Natural killer cell (primary cell): ENCODE data around the gene RIIAD1. TPM values are rescaled to one million over a fixed set of nuclear protein-coding genes. Genes with fewer than 3 reads are reported as not detected.

Experiments
- ATAC-seq, 3 donors: fragments of 150-1000 bp in 2 of 3; fragments of 200-7000 bp in 1 of 3; cut with Tn5 transposase; 1 replicate in 1 of 3; 2 replicates in 2 of 3; pipeline ENCODE4 v1.10.0; 2021; ENCODE audit warnings: mild to moderate bottlenecking in 2 of 3, moderate library complexity in 2 of 3
- DNase-seq, 2 donors: peaks; one replicate each; pipeline versions ENCODE4 v3.0.0 to v3.0.0-alpha.2; 2013 to 2021; ENCODE audit warnings: mixed read lengths in 1 of 2
- H3K27ac ChIP-seq: one replicate; pipeline ENCODE4 v1.5.1; 2013; ENCODE audit warnings: mild to moderate bottlenecking, low read length
- H3K27me3 ChIP-seq: one replicate; pipeline ENCODE4 v1.6.1; 2013; ENCODE audit warnings: low read length; ENCODE audit not compliant: control insufficient read depth, insufficient read depth
- H3K36me3 ChIP-seq: one replicate; pipeline ENCODE4 v1.6.1; 2013; ENCODE audit warnings: low read length; ENCODE audit not compliant: control insufficient read depth, insufficient read depth
- H3K4me1 ChIP-seq: one replicate; pipeline ENCODE4 v1.6.1; 2013; ENCODE audit warnings: low read length; ENCODE audit not compliant: control insufficient read depth, insufficient read depth
- H3K4me3 ChIP-seq: one replicate; pipeline ENCODE4 v1.5.1; 2013; ENCODE audit warnings: low read length
- H3K9me3 ChIP-seq: one replicate; pipeline ENCODE4 v1.6.1; 2013; ENCODE audit warnings: low read length; ENCODE audit not compliant: control insufficient read depth, insufficient read depth
- H3K27ac Mint-ChIP-seq, 2 donors: one replicate each; pipeline ENCODE4 v1.8.0; 2022; ENCODE audit warnings: mild to moderate bottlenecking in 2 of 2, mixed read lengths in 2 of 2, moderate library complexity in 1 of 2
- H3K27me3 Mint-ChIP-seq, 2 donors: one replicate each; pipeline ENCODE4 v1.8.0; 2022; ENCODE audit warnings: low read depth in 2 of 2, mixed read lengths in 2 of 2
- H3K36me3 Mint-ChIP-seq: one replicate; pipeline ENCODE4 v1.8.0; 2022; ENCODE audit warnings: mixed read lengths
- H3K4me1 Mint-ChIP-seq, 2 donors: one replicate each; pipeline ENCODE4 v1.8.0; 2022; ENCODE audit warnings: mixed read lengths in 2 of 2
- H3K4me3 Mint-ChIP-seq: one replicate; pipeline ENCODE4 v1.8.0; 2022; ENCODE audit warnings: mild to moderate bottlenecking, moderate library complexity, mixed read lengths
- H3K9me3 Mint-ChIP-seq, 2 donors: one replicate each; pipeline ENCODE4 v1.8.0; 2022; ENCODE audit warnings: mixed read lengths in 2 of 2
- CTCF ChIP-seq: fragments of 200-600 bp; IDR thresholded peaks from one replicate; pipeline ENCODE4 v1.8.0; 2022; ENCODE audit warnings: antibody characterized with exemption
- WGBS: methylation state at CpG from one replicate; pipeline ENCODE4 v1.1.7; 2013; ENCODE audit warnings: missing lambda C conversion rate; ENCODE audit not compliant: insufficient coverage; 5-methylcytosine and 5-hydroxymethylcytosine counted together
- intact Hi-C: fragments of 100-400 bp; cut with micrococcal nuclease; formaldehyde crosslinking; loops from one replicate; pipeline ENCODE4 v1.14.2; 2022
- total RNA-seq, 4 donors: library from RNA; stranded (reverse); fragments of 120-200 nt in 1 of 4; gene quantifications; one replicate each; pipeline versions ENCODE4 v1.2.3 to v1.2.4, GENCODE V29; 2013 to 2022

RIIAD1 gene
- total RNA-seq, 3 donors from 2014 or later (not counting 1 experiment from before 2014, with no cell fraction given), result not detected

GRCh38 chr1:151689494-151689893 lies 31.8 kb upstream of the RIIAD1 start:
- WGBS, result 87% methylated on average over 3 of the region's 4 CpGs
- Mint-ChIP-seq H3K27me3 (no peaks in the 10 kb centered on the region), H3K27ac (no peak overlapping the region), H3K9me3 (no peaks in the 10 kb centered on the region), H3K4me1 (no peaks in the 10 kb centered on the region), H3K4me3 (no peak overlapping the region), H3K36me3 (peaks cover 21% of the 10 kb centered on the region)
- DNase-seq (no peak), ATAC-seq (no peak)
- Histone ChIP-seq H3K4me3 (no peak overlapping the region), H3K27me3 (no peaks in the 10 kb centered on the region), H3K9me3 (no peaks in the 10 kb centered on the region), H3K27ac (no peak overlapping the region), H3K4me1 (peaks cover 4% of the 10 kb centered on the region), H3K36me3 (peaks cover 36% of the 10 kb centered on the region)
- TF ChIP-seq CTCF, result no peak
- intact Hi-C loops, result no loop called here

GRCh38 chr1:151692226-151692625 lies 29.1 kb upstream of the RIIAD1 start:
- Histone ChIP-seq H3K4me3 (no peak overlapping the region), H3K27ac (no peak overlapping the region), H3K4me1 (peaks cover 4% of the 10 kb centered on the region), H3K36me3 (peaks cover 35% of the 10 kb centered on the region), H3K9me3 (no peaks in the 10 kb centered on the region), H3K27me3 (no peaks in the 10 kb centered on the region)
- ATAC-seq (no peak), DNase-seq (no peak)
- H3K9me3 Mint-ChIP-seq, result no peaks in the 10 kb centered on the region
- no peaks in the 10 kb centered on the region for H3K27me3 Mint-ChIP-seq
- 89% methylated on average over 3 of the region's 3 CpGs for WGBS
- intact Hi-C loops, result no loop called here
- H3K4me1 Mint-ChIP-seq, result no peaks in the 10 kb centered on the region
- no peak overlapping the region for H3K27ac Mint-ChIP-seq
- peaks cover 22% of the 10 kb centered on the region for H3K36me3 Mint-ChIP-seq
- H3K4me3 Mint-ChIP-seq, result no peak overlapping the region
- no peak for TF ChIP-seq CTCF

DNA sequence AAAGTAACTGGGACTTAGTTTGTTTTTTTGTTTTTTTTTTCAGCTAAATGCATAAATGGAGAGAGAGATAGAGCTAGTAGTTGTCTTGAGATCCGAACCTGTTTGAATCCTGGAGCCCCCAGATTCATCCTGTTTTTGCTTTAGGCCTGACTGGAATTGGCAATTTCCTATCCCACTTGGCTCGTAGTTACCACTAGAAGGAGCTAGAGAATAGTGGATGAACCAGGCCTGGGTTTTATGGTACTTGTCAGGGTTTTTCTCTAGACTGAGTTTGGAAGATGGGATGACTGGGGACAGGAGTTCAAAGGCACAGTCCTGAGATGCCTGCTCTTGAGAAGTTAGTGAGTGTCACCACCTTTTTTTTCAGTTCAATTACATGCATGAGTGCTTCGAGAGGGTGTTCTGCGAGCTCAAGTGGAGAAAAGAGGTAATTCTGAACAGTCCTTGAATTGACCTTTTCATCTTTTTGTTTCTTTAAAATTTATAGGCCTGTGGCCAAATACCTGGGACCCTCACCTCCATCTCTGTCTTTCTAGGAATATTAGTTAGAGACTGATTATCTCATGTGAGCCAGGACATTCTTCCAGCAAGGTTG lies 28.2 kb upstream of the RIIAD1 start:
- Histone ChIP-seq H3K4me3 (no peak overlapping the region), H3K27ac (no peak overlapping the region), H3K4me1 (peaks cover 4% of the 10 kb centered on the region), H3K9me3 (no peaks in the 10 kb centered on the region), H3K27me3 (no peaks in the 10 kb centered on the region), H3K36me3 (peaks cover 40% of the 10 kb centered on the region)
- no peak for TF ChIP-seq CTCF
- Mint-ChIP-seq H3K27me3 (no peaks in the 10 kb centered on the region), H3K27ac (no peak overlapping the region), H3K4me3 (no peak overlapping the region), H3K9me3 (no peaks in the 10 kb centered on the region), H3K36me3 (peaks cover 22% of the 10 kb centered on the region), H3K4me1 (no peaks in the 10 kb centered on the region)
- WGBS, result 96% methylated on average over 4 of the region's 4 CpGs
- peak in 1 of 2 donors; percentile 19 for DNase-seq
- intact Hi-C loops, result no loop called here
- ATAC-seq, result no peak

GRCh38 chr1:151701515-151701914 lies 19.8 kb upstream of the RIIAD1 start:
- 96% methylated on average over 5 of the region's 5 CpGs for WGBS
- Histone ChIP-seq H3K27me3 (no peaks in the 10 kb centered on the region), H3K27ac (no peak overlapping the region), H3K36me3 (peaks cover 39% of the 10 kb centered on the region), H3K4me1 (peaks cover 7% of the 10 kb centered on the region), H3K4me3 (no peak overlapping the region), H3K9me3 (no peaks in the 10 kb centered on the region)
- H3K36me3 Mint-ChIP-seq, result peaks cover 12% of the 10 kb centered on the region
- intact Hi-C loops, result no loop called here
- peaks cover 0 to under 1% of the 10 kb centered on the region in 2 donors for H3K27me3 Mint-ChIP-seq
- no peak for ATAC-seq
- no peaks in the 10 kb centered on the region for H3K9me3 Mint-ChIP-seq
- peaks cover 0 to 21% of the 10 kb centered on the region in 2 donors for H3K4me1 Mint-ChIP-seq
- no peak overlapping the region for H3K27ac Mint-ChIP-seq
- no peak overlapping the region for H3K4me3 Mint-ChIP-seq
- DNase-seq, result no peak
- TF ChIP-seq CTCF, result no peak
